ENCODE data around the gene SFXN5. TPM values are rescaled to one million over a fixed set of nuclear protein-coding genes. Genes with fewer than 3 reads are reported as not detected.

SFXN5 gene
- total and polyA plus RNA-seq, 2 donors (not counting 1 experiment from before 2014, with no cell fraction given) = 5.8 to 13.9 TPM

GRCh38 chr2:72924353-72925240 lies 146.9 kb downstream of the SFXN5 start:
- DNase-seq (ENCODE audit: low read depth in 2 of 2) = no peak
- peak; percentile 89 for TF ChIP-seq EZH2 (IDR thresholded peaks at IDR 0.05; ENCODE audit: low read length, missing control alignments)
- TF ChIP-seq CTCF (conservative IDR thresholded peaks at IDR 0.05 in 1 of 2, IDR thresholded peaks at IDR 0.05 in 1 of 2; ENCODE audit: low read depth in 1 of 2, low read length in 2 of 2) = no peak
- H3K27me3 ChIP-seq (ENCODE audit: control insufficient read depth, insufficient read depth, low read length) = peaks cover 94% of the 10 kb centered on the region

GRCh38 chr2:72923833-72924352 lies 147.6 kb downstream of the SFXN5 start:
- no peak overlapping the region for H3K4me3 ChIP-seq (replicated peaks in 1 of 4; ENCODE audit: control extremely low read depth in 1 of 4, insufficient read depth in 1 of 4, low read depth in 3 of 4, low read length in 4 of 4)
- no peaks in the 10 kb centered on the region for H3K79me2 ChIP-seq (ENCODE audit: control insufficient read depth, insufficient read depth, low read length)
- no peak overlapping the region for H3K4me2 ChIP-seq (ENCODE audit: extremely low read depth, insufficient read depth, low read length)
- H3K27ac ChIP-seq (ENCODE audit: insufficient read depth, low read length) = no peak overlapping the region
- H3K9me3 ChIP-seq (ENCODE audit: control insufficient read depth, insufficient read depth, low read depth, low read length) = no peaks in the 10 kb centered on the region
- H3K4me1 ChIP-seq (ENCODE audit: control insufficient read depth, extremely low read depth, insufficient read depth, low read length) = no peaks in the 10 kb centered on the region
- TF ChIP-seq EZH2 (IDR thresholded peaks at IDR 0.05; ENCODE audit: low read length, missing control alignments) (peak; percentile 94), CTCF (conservative IDR thresholded peaks at IDR 0.05 in 1 of 2, IDR thresholded peaks at IDR 0.05 in 1 of 2; ENCODE audit: low read depth in 1 of 2, low read length in 2 of 2) (no peak)
- peaks cover 94% of the 10 kb centered on the region for H3K27me3 ChIP-seq (ENCODE audit: control insufficient read depth, insufficient read depth, low read length)
- H4K20me1 ChIP-seq (ENCODE audit: control insufficient read depth, extremely low read depth, insufficient read depth, low read length) = no peaks in the 10 kb centered on the region
- no peaks in the 10 kb centered on the region for H3K36me3 ChIP-seq (ENCODE audit: control insufficient read depth, insufficient read depth, low read length)
- no peak overlapping the region for H3K9ac ChIP-seq (ENCODE audit: insufficient read depth, low read length)
- no peak overlapping the region for H2AFZ ChIP-seq (ENCODE audit: low read length)
- DNase-seq (ENCODE audit: low read depth in 2 of 2) = no peak

More at GRCh38 chr2:72924353-72925240, 146.9 kb downstream of the SFXN5 start:
- no peaks in the 10 kb centered on the region for H3K4me1 ChIP-seq (ENCODE audit: control insufficient read depth, extremely low read depth, insufficient read depth, low read length)
- H3K4me2 ChIP-seq (ENCODE audit: extremely low read depth, insufficient read depth, low read length) = no peak overlapping the region
- H3K27ac ChIP-seq (ENCODE audit: insufficient read depth, low read length) = no peak overlapping the region
- H4K20me1 ChIP-seq (ENCODE audit: control insufficient read depth, extremely low read depth, insufficient read depth, low read length) = no peaks in the 10 kb centered on the region
- H3K9ac ChIP-seq (ENCODE audit: insufficient read depth, low read length) = no peak overlapping the region
- H3K36me3 ChIP-seq (ENCODE audit: control insufficient read depth, insufficient read depth, low read length) = no peaks in the 10 kb centered on the region
- H3K9me3 ChIP-seq (ENCODE audit: control insufficient read depth, insufficient read depth, low read depth, low read length) = no peaks in the 10 kb centered on the region
- H3K79me2 ChIP-seq (ENCODE audit: control insufficient read depth, insufficient read depth, low read length) = no peaks in the 10 kb centered on the region
- H2AFZ ChIP-seq (ENCODE audit: low read length) = no peak overlapping the region
- H3K4me3 ChIP-seq (replicated peaks in 1 of 4; ENCODE audit: control extremely low read depth in 1 of 4, insufficient read depth in 1 of 4, low read depth in 3 of 4, low read length in 4 of 4) = no peak overlapping the region

GRCh38 chr2:72921853-72922252 lies 149.7 kb downstream of the SFXN5 start:
- Histone ChIP-seq H3K9me3 (ENCODE audit: control insufficient read depth, insufficient read depth, low read depth, low read length) (no peaks in the 10 kb centered on the region), H4K20me1 (ENCODE audit: control insufficient read depth, extremely low read depth, insufficient read depth, low read length) (no peaks in the 10 kb centered on the region), H3K4me2 (ENCODE audit: extremely low read depth, insufficient read depth, low read length) (no peak overlapping the region), H2AFZ (ENCODE audit: low read length) (no peak overlapping the region), H3K9ac (ENCODE audit: insufficient read depth, low read length) (no peak overlapping the region), H3K4me3 (replicated peaks in 1 of 4; ENCODE audit: control extremely low read depth in 1 of 4, insufficient read depth in 1 of 4, low read depth in 3 of 4, low read length in 4 of 4) (no peak overlapping the region), H3K27ac (ENCODE audit: insufficient read depth, low read length) (no peak overlapping the region), H3K36me3 (ENCODE audit: control insufficient read depth, insufficient read depth, low read length) (no peaks in the 10 kb centered on the region), H3K79me2 (ENCODE audit: control insufficient read depth, insufficient read depth, low read length) (no peaks in the 10 kb centered on the region), H3K27me3 (ENCODE audit: control insufficient read depth, insufficient read depth, low read length) (peaks cover 90% of the 10 kb centered on the region), H3K4me1 (ENCODE audit: control insufficient read depth, extremely low read depth, insufficient read depth, low read length) (no peaks in the 10 kb centered on the region)
- TF ChIP-seq CTCF (conservative IDR thresholded peaks at IDR 0.05 in 1 of 2, IDR thresholded peaks at IDR 0.05 in 1 of 2; ENCODE audit: low read depth in 1 of 2, low read length in 2 of 2) (no peak), EZH2 (IDR thresholded peaks at IDR 0.05; ENCODE audit: low read length, missing control alignments) (no peak)
- DNase-seq (ENCODE audit: low read depth in 2 of 2) = no peak

All from fibroblast of lung (primary cell).